ENCODE results near the gene UBAC1. TPM values are rescaled to one million over a fixed set of nuclear protein-coding genes. Genes with fewer than 3 reads are reported as not detected.

Gene UBAC1
- total RNA-seq, 4 donors from 2014 or later: 52.9 to 76.3 (median 63.5) TPM

- no peak for TF ChIP-seq POLR2AphosphoS5 (IDR thresholded peaks at IDR 0.05)
- TF ChIP-seq CTCF (IDR thresholded peaks at IDR 0.05): no peak
- no peak for TF ChIP-seq POLR2A (IDR thresholded peaks at IDR 0.05)
- TF ChIP-seq EP300 (IDR thresholded peaks at IDR 0.05): no peak
- Histone ChIP-seq H3K27me3 (no peaks in the 10 kb centered on the region), H3K36me3 (peaks cover 0 to 60% of the 10 kb centered on the region in 2 donors), H3K4me1 (peaks cover 0 to 82% (median 28%) of the 10 kb centered on the region in 3 donors), H3K27ac (peak overlapping the region in 3 of 4 donors; percentile 48 to 65 (median 64)), H3K9me3 (no peaks in the 10 kb centered on the region), H3K4me3 (no peak overlapping the region)
- no peak for ATAC-seq
- 75% methylated on average over 9 of the region's 21 CpGs; no CpG with 5 or more reads in 1 of the 2 donors for WGBS, 2 donors (ENCODE audit: low coverage in 1 of 2)
Measured at GRCh38 chr9:136008693-136008997, 47.5 kb upstream of the UBAC1 start.

- Histone ChIP-seq H3K27ac (peak overlapping the region in 3 of 4 donors; percentile 48 to 65 (median 64)), H3K36me3 (peaks cover 0 to 55% of the 10 kb centered on the region in 2 donors), H3K9me3 (no peaks in the 10 kb centered on the region), H3K27me3 (no peaks in the 10 kb centered on the region), H3K4me1 (peaks cover 0 to 82% (median 34%) of the 10 kb centered on the region in 3 donors), H3K4me3 (no peak overlapping the region)
- ATAC-seq: no peak
- WGBS, 2 donors (ENCODE audit: low coverage in 1 of 2): 48 to 73% methylated on average over 6 to 8 of the region's 24 CpGs
- no peak for TF ChIP-seq POLR2A (IDR thresholded peaks at IDR 0.05)
- no peak for TF ChIP-seq CTCF (IDR thresholded peaks at IDR 0.05)
- TF ChIP-seq POLR2AphosphoS5 (IDR thresholded peaks at IDR 0.05): no peak
- TF ChIP-seq EP300 (IDR thresholded peaks at IDR 0.05): no peak
Measured at GRCh38 chr9:136007934-136008692, 46.9 kb upstream of the UBAC1 start.

GRCh38 chr9:136007276-136007933 is 46.2 kb upstream of the UBAC1 start:
- Histone ChIP-seq H3K4me3 (no peak overlapping the region), H3K27ac (peak overlapping the region in 3 of 4 donors; percentile 48 to 65 (median 64)), H3K27me3 (no peaks in the 10 kb centered on the region), H3K9me3 (no peaks in the 10 kb centered on the region), H3K36me3 (peaks cover 0 to 49% of the 10 kb centered on the region in 2 donors), H3K4me1 (peaks cover 0 to 82% (median 29%) of the 10 kb centered on the region in 3 donors)
- WGBS, 2 donors (ENCODE audit: low coverage in 1 of 2): 78% methylated on average over 30 of the region's 36 CpGs; no CpG with 5 or more reads in 1 of the 2 donors
- no peak for ATAC-seq
- TF ChIP-seq CTCF (IDR thresholded peaks at IDR 0.05) (no peak), POLR2AphosphoS5 (IDR thresholded peaks at IDR 0.05) (no peak), POLR2A (IDR thresholded peaks at IDR 0.05) (no peak), EP300 (IDR thresholded peaks at IDR 0.05) (no peak)

- Histone ChIP-seq H3K4me3 (no peak overlapping the region), H3K4me1 (peaks cover 0 to 70% (median 20%) of the 10 kb centered on the region in 3 donors), H3K9me3 (no peaks in the 10 kb centered on the region), H3K36me3 (peaks cover 0 to 42% of the 10 kb centered on the region in 2 donors), H3K27me3 (no peaks in the 10 kb centered on the region), H3K27ac (no peak overlapping the region)
- no peak for ATAC-seq
- 91% methylated on average over 4 of the region's 7 CpGs; no CpG with 5 or more reads in 1 of the 2 donors for WGBS, 2 donors (ENCODE audit: low coverage in 1 of 2)
- TF ChIP-seq POLR2AphosphoS5 (IDR thresholded peaks at IDR 0.05) (no peak), POLR2A (IDR thresholded peaks at IDR 0.05) (no peak), CTCF (IDR thresholded peaks at IDR 0.05) (no peak), EP300 (IDR thresholded peaks at IDR 0.05) (no peak)
Measured at GRCh38 chr9:136006169-136006568, 45.0 kb upstream of the UBAC1 start.
